Islet precursor cell (in vitro differentiated cells): ENCODE measurements around the gene MBTD1.

ENCODE experiments used
- DNase-seq: peaks from one replicate; pipeline ENCODE4 v3.0.0-alpha.2; 2018

MBTD1 gene

GRCh38 chr17:51185763-51186332 lies 74.0 kb downstream of the MBTD1 start:
- peak; percentile 64 for DNase-seq

DNA sequence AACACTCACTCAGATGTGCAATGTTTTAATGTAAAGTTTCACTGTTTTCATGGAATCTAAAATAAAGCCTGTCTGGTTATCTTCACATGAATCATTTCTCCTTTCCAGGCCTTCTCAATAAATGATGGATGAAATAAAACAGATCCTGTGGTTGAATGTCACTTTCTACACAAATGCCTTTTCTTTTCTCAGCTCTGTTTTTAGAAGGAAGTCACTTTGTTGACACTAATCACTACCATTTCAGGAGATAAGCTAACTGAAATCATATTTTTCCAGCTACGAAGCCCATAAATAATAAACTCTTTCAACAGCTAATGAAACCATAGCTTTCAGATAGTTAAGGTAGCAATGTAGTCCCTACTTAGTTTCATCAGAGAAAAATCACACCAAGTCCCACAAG lies 75.7 kb downstream of the MBTD1 start:
- no peak for DNase-seq

- DNase-seq, result no peak
Measured at GRCh38 chr17:51180486-51180885, 79.4 kb downstream of the MBTD1 start.

- peak; percentile 37 for DNase-seq
Measured at GRCh38 chr17:51172030-51172429, 87.8 kb downstream of the MBTD1 start.

DNA sequence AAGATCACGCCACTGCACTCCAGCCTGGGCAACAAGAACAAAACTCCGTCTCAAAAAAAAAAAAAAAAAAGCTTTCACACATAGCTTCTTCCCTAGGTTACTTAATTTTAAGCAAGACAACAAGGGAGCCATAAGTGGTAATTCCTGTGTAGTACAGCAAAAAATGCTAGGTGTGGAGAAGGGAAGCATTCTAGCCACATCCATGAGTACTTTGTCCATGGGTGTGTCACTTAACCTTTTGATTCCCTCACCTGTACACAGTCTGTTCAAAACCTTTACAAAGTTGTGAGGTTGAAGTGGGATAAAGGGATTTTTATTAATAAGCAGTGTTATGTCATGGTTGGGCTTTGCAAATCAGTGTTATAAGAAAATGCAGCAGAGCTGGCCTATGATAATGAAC lies 89.1 kb downstream of the MBTD1 start:
- peak; percentile 3 for DNase-seq

DNA sequence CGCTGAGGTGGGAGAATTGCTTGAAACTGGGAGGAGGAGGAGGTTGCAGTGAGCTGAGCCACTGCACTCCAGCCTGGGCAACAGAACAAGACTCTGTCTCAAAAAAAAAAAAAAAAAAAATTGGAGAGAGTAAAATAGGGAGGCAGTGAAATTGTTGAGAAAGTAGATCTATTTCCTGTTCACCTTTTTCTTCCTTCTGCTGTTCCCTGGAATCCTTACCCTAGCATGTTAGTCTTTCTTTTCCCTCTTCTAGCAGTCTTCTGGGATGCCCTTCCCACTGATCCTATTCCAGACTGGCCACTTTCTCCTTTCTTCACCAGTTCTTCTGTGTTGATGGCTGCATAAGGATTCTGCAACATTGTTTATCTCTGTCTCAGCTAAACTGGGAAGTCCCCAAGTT lies 90.5 kb downstream of the MBTD1 start:
- no peak for DNase-seq

DNA sequence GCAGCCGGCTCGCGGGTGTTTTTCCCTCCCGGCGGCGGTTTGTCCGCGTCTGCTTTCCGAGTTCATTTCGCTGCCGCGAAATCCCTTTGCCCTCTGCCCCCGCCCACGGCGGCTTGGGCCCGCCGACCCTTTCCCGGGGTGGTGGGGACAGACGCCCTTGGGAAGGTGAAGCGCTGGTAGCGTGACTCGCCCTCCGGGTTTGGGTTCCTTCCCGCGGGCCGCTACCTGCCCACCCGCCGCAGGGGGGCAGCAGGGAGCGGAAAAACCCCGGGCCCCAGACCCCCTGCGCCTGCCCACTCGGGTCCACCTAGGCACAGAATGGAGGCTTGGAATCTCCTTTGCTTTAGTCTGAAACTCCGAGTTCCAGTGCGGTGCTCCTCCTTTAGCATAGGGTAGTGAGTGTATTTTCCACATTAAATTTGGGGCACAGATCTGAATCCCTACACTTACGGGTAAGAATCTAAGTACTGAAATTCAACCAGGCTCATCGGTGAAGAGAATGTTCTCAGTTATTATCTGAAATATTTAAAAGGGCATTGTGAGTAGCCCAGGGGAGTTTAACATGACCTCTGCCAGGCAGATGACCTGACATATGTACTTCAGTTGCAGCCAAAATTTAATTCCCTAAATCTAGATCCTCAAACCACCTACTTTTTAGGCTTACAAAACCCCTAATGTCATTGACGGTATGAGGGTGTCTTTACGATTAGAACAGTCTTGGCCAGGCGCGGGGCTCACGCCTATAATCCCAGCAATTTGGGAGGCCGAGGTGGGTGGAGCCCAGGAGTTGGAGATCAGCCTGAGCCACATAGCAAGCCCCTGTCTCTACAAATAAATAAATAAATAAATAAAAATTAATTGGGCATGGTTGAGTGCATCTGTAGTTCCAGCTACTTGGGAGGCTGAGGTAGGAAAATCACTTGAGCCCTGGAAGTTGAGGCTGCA lies 92.6 kb downstream of the MBTD1 start:
- DNase-seq, result peak; percentile 89

DNA sequence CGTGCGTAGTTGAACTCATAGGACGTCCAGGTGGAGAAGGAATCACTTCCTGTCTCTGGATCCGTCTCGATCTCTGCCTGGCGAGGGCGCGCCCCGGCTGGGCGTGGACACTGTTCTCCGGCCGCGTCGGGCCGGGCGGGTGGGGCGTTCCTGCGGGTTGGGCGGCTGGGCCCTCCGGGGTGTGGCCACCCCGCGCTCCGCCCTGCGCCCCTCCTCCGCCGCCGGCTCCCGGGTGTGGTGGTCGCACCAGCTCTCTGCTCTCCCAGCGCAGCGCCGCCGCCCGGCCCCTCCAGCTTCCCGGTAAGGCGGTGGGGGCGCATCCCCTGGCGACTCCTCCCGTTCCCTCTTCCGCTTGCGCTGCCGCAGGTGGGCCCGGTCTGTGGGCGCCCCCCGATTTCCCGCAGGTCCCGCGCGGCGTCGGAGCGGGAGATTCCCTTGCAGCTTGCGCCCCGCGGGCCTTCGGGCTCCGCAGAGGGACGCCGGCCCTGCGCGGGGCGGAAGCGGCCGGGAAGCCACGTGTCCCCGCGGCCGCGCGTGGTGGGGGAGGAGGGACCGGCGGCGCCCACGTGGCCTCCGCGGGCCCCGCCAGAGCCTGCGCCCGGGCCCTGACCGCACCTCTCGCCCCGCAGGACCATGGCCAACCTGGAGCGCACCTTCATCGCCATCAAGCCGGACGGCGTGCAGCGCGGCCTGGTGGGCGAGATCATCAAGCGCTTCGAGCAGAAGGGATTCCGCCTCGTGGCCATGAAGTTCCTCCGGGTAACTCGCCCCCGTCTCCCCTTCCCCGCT lies 93.5 kb downstream of the MBTD1 start, which contains the start of gene NME2:
TSS of gene NME2 (plus strand) at position 214 of the 789 bp plus-strand sequence. CDS start at position 634, 420 bp downstream.
- DNase-seq, result peak; percentile 98

- peak; percentile 79 for DNase-seq
Measured at GRCh38 chr17:51165680-51166197, 94.1 kb downstream of the MBTD1 start.

DNA sequence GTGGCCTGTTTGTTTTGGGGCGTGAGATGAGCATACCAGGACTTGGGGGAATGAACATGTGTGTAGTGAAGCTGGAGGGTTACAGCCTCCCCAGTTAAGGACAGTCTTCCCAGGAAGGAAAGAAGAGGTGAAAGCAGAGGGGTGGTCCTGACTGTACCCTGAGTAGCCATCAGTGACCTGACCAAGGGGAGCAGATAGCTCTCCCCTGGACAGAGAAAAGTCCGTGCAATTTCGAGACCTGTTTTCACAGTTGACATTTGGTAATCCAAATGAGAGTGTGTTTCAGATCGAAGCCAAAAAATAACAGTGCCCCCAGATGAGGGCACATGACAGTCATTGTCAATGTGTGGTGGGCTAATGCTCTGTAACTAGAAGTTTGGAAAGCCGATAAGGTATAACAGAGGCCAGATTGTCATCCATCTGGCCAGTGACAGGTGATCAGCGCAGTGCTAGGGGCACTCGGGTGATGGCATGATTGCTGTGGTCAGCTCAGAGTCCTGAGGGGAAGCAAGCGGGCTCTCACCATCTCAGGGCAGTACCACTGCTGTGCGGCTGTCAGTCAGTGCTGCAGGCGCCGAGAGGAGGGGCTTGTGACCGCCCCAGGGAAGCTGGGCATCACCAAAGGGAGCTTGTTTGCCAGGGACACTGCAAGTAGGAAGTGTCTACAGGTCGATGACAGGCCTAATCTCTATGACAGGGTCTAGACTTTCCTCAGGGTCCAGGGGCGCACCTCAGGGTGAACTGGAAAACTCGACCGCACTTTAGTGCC lies 94.8 kb downstream of the MBTD1 start:
- DNase-seq, result peak; percentile 81

- DNase-seq, result no peak
Measured at GRCh38 chr17:51161541-51161940, 98.3 kb downstream of the MBTD1 start.

DNA sequence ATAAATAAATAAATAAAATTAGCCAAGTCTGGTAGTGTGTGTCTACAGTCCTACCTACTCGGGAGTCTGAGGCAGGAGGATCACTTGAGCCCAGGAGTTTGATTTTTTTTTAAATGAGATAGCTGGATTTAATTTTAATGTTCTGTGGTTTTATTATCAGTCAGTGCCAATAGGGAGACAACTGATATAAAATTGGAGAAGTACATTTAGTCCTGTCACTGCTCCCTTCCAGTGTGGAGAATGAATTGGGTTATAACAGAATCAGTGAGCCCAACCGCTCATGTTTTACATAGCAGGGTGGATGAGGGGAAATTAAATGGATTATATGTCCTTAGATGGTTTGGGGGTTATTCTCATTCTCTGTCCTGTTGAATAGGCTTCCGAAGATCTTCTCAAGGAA lies 100.2 kb downstream of the MBTD1 start:
- no peak for DNase-seq

- no peak for DNase-seq
Measured at GRCh38 chr17:51155416-51155815, 104.4 kb downstream of the MBTD1 start.

DNA sequence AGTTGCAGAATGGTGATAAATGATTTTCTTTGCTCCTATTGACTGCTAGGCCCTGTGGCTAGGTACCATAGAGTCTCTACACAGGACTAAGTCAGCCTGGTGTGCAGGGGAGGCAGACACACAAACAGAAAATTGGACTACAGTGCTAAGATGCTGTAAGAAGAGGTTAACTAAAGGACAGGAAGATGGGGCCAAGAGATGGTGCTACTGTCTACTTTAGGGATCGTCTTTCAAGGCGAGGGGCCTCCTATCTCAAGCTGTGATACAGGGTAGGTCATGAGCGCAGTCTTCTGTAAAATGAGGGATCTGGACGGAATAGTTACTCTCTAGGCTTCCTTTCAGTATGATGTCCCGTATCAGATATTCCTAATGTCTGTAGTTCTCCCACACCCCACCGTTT lies 105.7 kb downstream of the MBTD1 start:
- DNase-seq, result peak; percentile 55

DNA sequence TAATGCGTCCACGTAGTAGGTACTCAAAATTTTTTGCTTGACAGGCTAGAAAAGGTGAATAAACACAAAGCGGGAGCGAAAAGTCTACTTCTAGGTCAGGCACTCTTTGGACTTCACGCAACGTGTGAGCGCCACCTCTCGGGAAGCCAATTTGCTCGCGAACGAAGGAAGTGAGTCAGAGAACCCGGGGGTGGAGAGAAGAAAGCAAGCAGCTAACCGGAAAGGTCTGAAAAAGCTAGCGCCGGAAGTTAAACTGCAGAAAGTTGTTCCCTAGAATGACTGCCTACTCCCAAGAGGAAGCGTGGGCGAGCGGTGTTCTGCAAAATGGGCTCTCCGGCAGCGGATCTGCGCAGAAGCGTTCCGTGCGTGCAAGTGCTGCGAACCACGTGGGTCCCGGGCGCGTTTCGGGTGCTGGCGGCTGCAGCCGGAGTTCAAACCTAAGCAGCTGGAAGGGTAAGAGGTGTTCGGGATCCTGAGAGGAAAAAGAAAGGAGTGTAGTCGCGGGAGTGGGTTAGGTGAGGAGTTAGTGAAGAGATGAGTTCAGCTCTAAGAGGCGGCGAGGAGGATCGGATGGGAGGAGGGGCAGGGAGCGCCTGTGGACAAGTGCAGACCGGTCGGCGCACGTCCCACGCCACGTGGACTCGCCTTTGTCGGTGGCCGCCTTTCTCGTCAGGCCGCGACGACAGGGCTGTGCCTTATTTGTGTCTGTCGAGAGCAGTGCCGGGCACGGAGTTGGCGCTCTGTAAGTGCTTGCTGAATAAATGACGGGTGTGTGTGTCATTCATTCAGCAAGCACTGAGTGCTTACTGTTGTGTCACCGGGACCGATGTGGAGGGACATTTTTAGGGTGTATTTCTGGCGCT lies 106.4 kb downstream of the MBTD1 start, which contains the start of gene NME1:
TSS of gene NME1 (plus strand) at position 350 of the 863 bp plus-strand sequence. CDS start 2,096 bp downstream, outside the sequence.
- peak; percentile 100 for DNase-seq

DNA sequence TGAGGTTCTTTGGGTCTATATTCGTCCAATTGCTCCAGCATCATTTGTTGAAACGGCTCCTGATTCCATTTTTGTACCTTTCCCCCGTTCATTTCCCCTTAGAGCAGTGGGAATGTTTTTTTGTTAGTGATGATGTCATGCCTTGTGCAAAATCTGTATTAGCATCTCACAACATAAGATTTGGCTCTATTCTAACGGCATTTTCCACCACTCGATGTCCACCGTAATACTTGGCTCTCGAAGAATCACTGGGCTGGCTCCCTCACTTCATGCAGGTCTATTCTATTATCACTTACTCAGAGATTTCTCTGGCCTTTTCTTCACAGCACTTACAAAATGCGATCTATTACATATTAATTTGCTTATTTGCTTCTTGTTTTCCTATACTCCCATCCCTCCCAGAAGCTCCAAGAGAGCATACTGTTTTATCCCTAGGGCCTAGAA lies 107.1 kb downstream of the MBTD1 start:
- DNase-seq, result no peak

DNA sequence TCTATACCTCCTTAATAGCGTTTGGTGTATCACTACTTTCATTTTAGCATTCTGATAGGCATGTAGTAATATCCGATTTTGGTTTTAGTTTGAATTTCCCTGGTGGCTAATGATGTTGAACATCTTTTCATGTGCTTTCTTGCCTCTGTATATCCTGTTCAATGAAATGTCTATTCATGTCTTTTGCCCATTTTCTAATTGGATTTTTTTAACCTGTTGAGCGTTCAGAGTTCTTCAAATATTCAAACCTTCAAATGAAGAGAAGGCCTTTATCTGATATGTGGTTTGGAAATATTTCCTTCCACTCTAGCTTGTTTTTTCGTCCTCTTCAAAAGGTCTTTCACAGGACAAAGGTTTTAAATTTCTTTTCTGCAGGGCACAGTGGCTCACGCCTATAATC lies 108.9 kb downstream of the MBTD1 start:
- no peak for DNase-seq

GRCh38 chr17:51149163-51149562 lies 110.7 kb downstream of the MBTD1 start:
- DNase-seq, result no peak

DNA sequence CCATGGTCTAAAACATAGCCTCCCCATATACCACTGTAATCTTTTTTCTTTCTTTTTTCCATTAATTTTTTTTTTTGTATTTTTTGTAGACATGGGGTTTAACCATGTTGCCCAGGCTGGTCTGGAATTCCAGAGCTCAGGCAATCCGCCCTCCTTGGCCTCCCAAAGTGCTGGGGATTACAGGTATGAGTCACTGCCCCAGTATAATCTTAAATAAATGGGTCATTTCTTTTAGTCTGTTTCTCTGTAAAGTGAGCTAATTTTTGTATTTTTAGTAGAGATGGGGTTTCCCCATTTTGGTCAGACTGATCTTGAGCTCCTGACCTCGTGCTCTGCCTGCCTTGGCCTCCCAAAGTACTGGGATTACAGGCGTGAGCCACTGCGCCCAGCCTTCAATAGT lies 112.2 kb downstream of the MBTD1 start:
- no peak for DNase-seq

DNA sequence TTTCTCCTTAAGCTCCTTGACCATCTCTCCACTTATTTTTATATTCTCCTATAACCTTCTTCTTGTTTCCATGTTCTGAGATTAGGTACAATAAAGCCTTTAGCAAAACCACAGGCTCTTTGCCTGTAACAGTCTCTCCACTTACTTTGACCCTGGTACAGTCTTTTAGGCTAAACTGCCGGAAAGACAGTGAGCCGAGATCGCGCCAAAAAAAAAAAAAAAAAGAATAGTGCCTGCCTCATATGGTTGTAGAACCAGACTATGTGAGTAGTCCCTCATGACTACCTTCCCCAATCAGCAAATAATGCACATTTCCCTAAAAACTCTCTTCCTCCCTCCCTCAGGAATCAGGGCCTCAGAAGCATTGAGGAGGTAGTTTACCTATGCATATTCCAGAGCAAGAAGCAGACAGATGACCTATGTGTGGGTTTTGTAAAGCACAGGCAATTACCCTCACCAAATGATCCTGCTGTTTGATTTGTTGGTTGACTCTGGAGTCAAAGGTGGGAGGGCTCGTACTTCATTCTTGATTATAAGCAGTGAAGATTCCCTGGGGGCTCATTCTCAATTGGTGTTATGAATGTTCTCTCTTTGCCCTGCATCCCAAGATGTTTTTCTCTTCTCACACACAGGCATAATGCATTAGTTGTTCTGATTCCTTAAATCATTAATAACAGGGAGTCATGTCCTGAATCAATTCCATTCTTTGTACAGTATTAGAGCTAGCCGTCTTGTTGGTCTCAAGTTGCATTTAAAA lies 115.4 kb downstream of the MBTD1 start:
- DNase-seq, result no peak
